A549 treated with AZD9567 at 1 μM for 4 hours (cell line): ENCODE measurements around the gene NPHP3. TPM values are rescaled to one million over a fixed set of nuclear protein-coding genes. Genes with fewer than 3 reads are reported as not detected.

Experiments used
- total RNA-seq: library from RNA; stranded (reverse); fragments of 200-300 nt; extraction: Qiagen RNA extraction; gene quantifications from 5 replicates; pipeline ENCODE4 v1.2.3, GENCODE V29; 2022; ENCODE audit not compliant: insufficient read depth

The NPHP3 gene
- 7.5 to 12.2 TPM (median 8.8 TPM) in 5 replicates for total RNA-seq

GRCh38 chr3:132722165-132723023 is at the start of gene NPHP3:
Gene NPHP3 (minus strand): TSS chr3:132722409. CDS start chr3:132722355, 54 bp downstream.

GRCh38 chr3:132660052-132660810 is 62.0 kb downstream of the NPHP3 start, which contains the start of gene UBA5:
Gene UBA5 (plus strand): TSS chr3:132660329. CDS start chr3:132660538, 209 bp downstream.

DNA sequence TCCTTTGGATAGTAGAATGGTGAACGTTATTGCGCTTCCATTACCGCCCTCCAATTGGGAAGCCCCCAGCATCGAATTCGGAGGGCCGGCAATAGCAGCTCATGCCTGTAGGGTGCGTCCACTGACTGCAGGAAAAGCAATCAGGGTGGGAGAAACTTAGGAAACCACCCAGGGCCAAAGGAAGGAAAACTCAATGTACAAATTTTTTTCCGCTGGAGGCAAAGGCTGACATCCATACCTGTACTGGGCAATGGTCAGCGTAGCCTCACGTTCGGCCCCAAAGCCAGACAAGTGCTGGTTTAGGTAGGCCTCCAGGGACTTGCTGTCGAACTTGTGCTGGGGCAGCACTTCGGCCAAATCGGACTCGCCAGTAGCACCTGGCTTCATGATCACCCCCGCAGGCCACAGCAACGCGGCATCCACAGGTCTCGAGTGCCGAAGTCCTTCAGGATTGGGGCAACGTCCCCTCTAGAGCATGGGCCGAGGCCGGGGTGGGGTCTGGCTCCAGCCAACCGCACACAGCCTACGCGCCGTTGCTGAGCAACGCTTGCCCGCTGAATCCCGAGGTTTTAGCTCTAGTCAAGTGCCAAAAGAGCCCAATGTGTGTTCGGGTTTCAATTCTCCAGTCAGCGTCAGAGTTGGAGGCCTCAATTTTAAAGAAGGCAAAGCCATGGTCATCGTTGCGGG is 62.7 kb downstream of the NPHP3 start, which contains the start of gene ACAD11:
Gene ACAD11, minus strand, starts transcription at position 445 of the 687 bp plus-strand sequence. Its CDS starts 58 bp downstream, at position 387.

Other genes with a start within 250 kb of the NPHP3 start
- gene ACKR4, start 125.1 kb downstream of the NPHP3 start, total RNA-seq = not detected in 5 replicates
- 3.9 to 6.9 TPM (median 4.3 TPM) in 5 replicates for gene ACAD11, start 62.6 kb downstream of the NPHP3 start, total RNA-seq
- gene UBA5, start 62.1 kb downstream of the NPHP3 start, total RNA-seq = 22.2 to 58.5 TPM (median 28.4 TPM) in 5 replicates